SK-N-MC (cell line): ENCODE results near the gene ZBTB25.

Experiments used
- EZH2 ChIP-seq: fragments of 200-600 bp; sonication (generic); IDR thresholded peaks from one replicate; pipeline ENCODE4 v1.6.1; 2017; ENCODE audit warnings: antibody characterized with exemption
- POLR2AphosphoS5 ChIP-seq: IDR thresholded peaks from 2 replicates; pipeline ENCODE4 v1.6.1; 2012; ENCODE audit warnings: mild to moderate bottlenecking, low read depth, low read length, borderline replicate concordance

DNA sequence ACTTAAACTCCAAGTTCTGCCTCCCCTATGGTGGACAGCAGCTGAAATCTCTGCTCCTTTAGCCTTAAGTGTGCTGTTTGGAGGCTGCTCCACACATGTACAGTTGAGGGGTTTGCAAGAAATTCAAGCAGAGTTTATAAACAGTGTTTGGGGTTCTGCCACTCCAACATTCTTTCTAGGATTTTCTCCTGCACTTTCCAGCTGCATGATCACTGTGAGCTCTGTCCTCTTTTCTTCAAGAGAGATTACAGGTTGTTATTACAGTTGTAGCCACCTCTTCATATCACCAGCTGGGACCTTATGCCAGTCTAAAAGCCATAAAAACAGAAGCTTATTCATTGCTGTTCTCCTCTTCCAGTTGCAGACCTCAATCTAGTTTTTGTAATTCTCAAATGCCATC, 8.4 kb downstream of the ZBTB25 start:
- TF ChIP-seq POLR2AphosphoS5 (no peak), EZH2 (no peak)
